ENCODE data around the gene PRPF40A. TPM values are rescaled to one million over a fixed set of nuclear protein-coding genes. Genes with fewer than 3 reads are reported as not detected.
"Not testable (repeated sequence)": the region's sequence is repeated elsewhere in the genome, so short reads cannot be mapped to it uniquely, and the experiment has no call there.

Gene PRPF40A
- 151 and 321 TPM in 2 replicates for total RNA-seq (2014; rRNA removed; shearing (Covaris generic))

- in situ Hi-C loops (cut with HindIII; ENCODE audit: low sequenced_read_pairs) = no loop called here
- peak; percentile 98 for DNase-seq (ENCODE audit: low spot score)
Measured at GRCh38 chr2:152717228-152718075, at the start of gene PRPF40A. TSS of gene PRPF40A (minus strand) at chr2:152717461. CDS start at chr2:152717439, 22 bp downstream.

- no peak for DNase-seq (ENCODE audit: low spot score)
- in situ Hi-C loops (cut with HindIII; ENCODE audit: low sequenced_read_pairs) = no loop called here
Measured at GRCh38 chr2:152766928-152767327, 49.7 kb upstream of the PRPF40A start.

- in situ Hi-C loops (cut with HindIII; ENCODE audit: low sequenced_read_pairs) = no loop called here
- DNase-seq (ENCODE audit: low spot score) = no peak
Measured at GRCh38 chr2:152763651-152764050, 46.4 kb upstream of the PRPF40A start.

GRCh38 chr2:152763208-152763607, 45.9 kb upstream of the PRPF40A start:
- in situ Hi-C loops (cut with HindIII; ENCODE audit: low sequenced_read_pairs); DNase-seq (ENCODE audit: low spot score): not testable (repeated sequence)

- DNase-seq (ENCODE audit: low spot score) = no peak
- in situ Hi-C loops (cut with HindIII; ENCODE audit: low sequenced_read_pairs) = no loop called here
Measured at GRCh38 chr2:152762202-152762601, 44.9 kb upstream of the PRPF40A start.

- in situ Hi-C loops (cut with HindIII; ENCODE audit: low sequenced_read_pairs) = no loop called here
- no peak for DNase-seq (ENCODE audit: low spot score)
Measured at GRCh38 chr2:152761214-152761613, 44.0 kb upstream of the PRPF40A start.

GRCh38 chr2:152759290-152760072, 42.2 kb upstream of the PRPF40A start:
- in situ Hi-C loops (cut with HindIII; ENCODE audit: low sequenced_read_pairs) = no loop called here
- no peak for DNase-seq (ENCODE audit: low spot score)

GRCh38 chr2:152755029-152755428, 37.8 kb upstream of the PRPF40A start:
- DNase-seq (ENCODE audit: low spot score) = no peak
- in situ Hi-C loops (cut with HindIII; ENCODE audit: low sequenced_read_pairs) = no loop called here

GRCh38 chr2:152747751-152748150, 30.5 kb upstream of the PRPF40A start:
- DNase-seq (ENCODE audit: low spot score); in situ Hi-C loops (cut with HindIII; ENCODE audit: low sequenced_read_pairs): not testable (repeated sequence)

- in situ Hi-C loops (cut with HindIII; ENCODE audit: low sequenced_read_pairs) = no loop called here
Measured at GRCh38 chr2:152743002-152743401, 25.7 kb upstream of the PRPF40A start.

GRCh38 chr2:152740743-152741328, 23.6 kb upstream of the PRPF40A start:
- DNase-seq (ENCODE audit: low spot score) = peak; percentile 63
- in situ Hi-C loops (cut with HindIII; ENCODE audit: low sequenced_read_pairs) = no loop called here

More at GRCh38 chr2:152743002-152743401, 25.7 kb upstream of the PRPF40A start:
- peak; percentile 32 for DNase-seq (ENCODE audit: low spot score)

GRCh38 chr2:152739705-152740104, 22.4 kb upstream of the PRPF40A start:
- in situ Hi-C loops (cut with HindIII; ENCODE audit: low sequenced_read_pairs) = not testable (repeated sequence)

GRCh38 chr2:152738438-152738837, 21.2 kb upstream of the PRPF40A start:
- DNase-seq (ENCODE audit: low spot score) = no peak
- in situ Hi-C loops (cut with HindIII; ENCODE audit: low sequenced_read_pairs) = no loop called here

More at GRCh38 chr2:152739705-152740104, 22.4 kb upstream of the PRPF40A start:
- not testable (repeated sequence) for DNase-seq (ENCODE audit: low spot score)

GRCh38 chr2:152737509-152737908, 20.2 kb upstream of the PRPF40A start:
- in situ Hi-C loops (cut with HindIII; ENCODE audit: low sequenced_read_pairs); DNase-seq (ENCODE audit: low spot score): not testable (repeated sequence)

GRCh38 chr2:152730591-152731333, 13.5 kb upstream of the PRPF40A start:
- in situ Hi-C loops (cut with HindIII; ENCODE audit: low sequenced_read_pairs) = no loop called here
- no peak for DNase-seq (ENCODE audit: low spot score)

- in situ Hi-C loops (cut with HindIII; ENCODE audit: low sequenced_read_pairs) = no loop called here
- no peak for DNase-seq (ENCODE audit: low spot score)
Measured at GRCh38 chr2:152729844-152730243, 12.6 kb upstream of the PRPF40A start.

- in situ Hi-C loops (cut with HindIII; ENCODE audit: low sequenced_read_pairs) = no loop called here
- DNase-seq (ENCODE audit: low spot score) = no peak
Measured at GRCh38 chr2:152723918-152724317, 6.7 kb upstream of the PRPF40A start.

- DNase-seq (ENCODE audit: low spot score); in situ Hi-C loops (cut with HindIII; ENCODE audit: low sequenced_read_pairs): not testable (repeated sequence)
Measured at GRCh38 chr2:152722639-152723038, 5.4 kb upstream of the PRPF40A start.

- no peak for DNase-seq (ENCODE audit: low spot score)
- in situ Hi-C loops (cut with HindIII; ENCODE audit: low sequenced_read_pairs) = no loop called here
Measured at GRCh38 chr2:152720794-152721193, 3.5 kb upstream of the PRPF40A start.

Data from G401 (cell line).